SK-N-SH (cell line): ENCODE measurements around the gene FGF9. TPM values are rescaled to one million over a fixed set of nuclear protein-coding genes. Genes with fewer than 3 reads are reported as not detected.

Experiments used
- CTCF ChIA-PET: fragments of 300-600, 350-600 bp; formaldehyde crosslinking; extraction: SDS; loops from one replicate; lab custom pipeline; 2021; lab: Yijun Ruan, JAX
- POLR2A ChIA-PET: fragments of 350-600 bp; sonication (Branson Sonifier 250); formaldehyde crosslinking; extraction: SDS; loops from one replicate; lab custom pipeline; 2020; ENCODE audit warnings: antibody characterized with exemption, inconsistent platforms; lab: Yijun Ruan, JAX
- DNase-seq: peaks from one replicate; pipeline ENCODE4 v3.0.0; 2012
- H2AFZ ChIP-seq: fragments of 200-600 bp; sonication (generic); 2 replicates; pipeline ENCODE4 v1.8.1; 2016; ENCODE audit warnings: antibody characterized with exemption, mild to moderate bottlenecking, low read depth
- H3F3A ChIP-seq: fragments of 200-600 bp; sonication (generic); replicated peaks from 2 replicates; pipeline ENCODE3; 2016; ENCODE audit warnings: antibody characterized with exemption, mild to moderate bottlenecking; ENCODE audit not compliant: insufficient read depth
- H3K27ac ChIP-seq, 2 experiments: fragments of 200-500 bp in 1 of 2; fragments of 200-600 bp in 1 of 2; sonication (Bioruptor generic) in 1 of 2; sonication (generic), shearing (Covaris generic) in 1 of 2; 2 replicates each; pipeline versions ENCODE4 v1.5.1 to v1.6.1; 2014 to 2016; ENCODE audit warnings: low read depth in 2 of 2, inconsistent platforms in 1 of 2, low read length in 1 of 2, mild to moderate bottlenecking in 1 of 2, mixed read lengths in 1 of 2
- H3K27me3 ChIP-seq: fragments of 200-600 bp; sonication (generic), shearing (Covaris generic); 2 replicates; pipeline ENCODE4 v1.6.1; 2016; ENCODE audit warnings: mixed run types; ENCODE audit not compliant: insufficient read depth
- H3K36me3 ChIP-seq, 2 experiments: fragments of 200-500 bp in 1 of 2; fragments of 200-600 bp in 1 of 2; sonication (Bioruptor generic) in 1 of 2; sonication (generic) in 1 of 2; replicated peaks in 1 of 2; 2 replicates each; pipeline versions ENCODE3 to v1.5.1; 2014 to 2016; ENCODE audit warnings: low read length in 1 of 2, mild to moderate bottlenecking in 1 of 2; ENCODE audit not compliant: insufficient read depth in 2 of 2, control insufficient read depth in 1 of 2
- H3K4me1 ChIP-seq, 2 experiments: fragments of 200-500 bp in 1 of 2; fragments of 200-600 bp in 1 of 2; sonication (Bioruptor generic) in 1 of 2; sonication (generic), shearing (Covaris generic) in 1 of 2; 2 replicates each; pipeline versions ENCODE4 v1.5.1 to v1.6.1; 2014 to 2016; ENCODE audit warnings: low read depth in 1 of 2, low read length in 1 of 2, mixed run types in 1 of 2; ENCODE audit not compliant: insufficient read depth in 2 of 2, control insufficient read depth in 1 of 2
- H3K4me2 ChIP-seq: fragments of 200-600 bp; sonication (generic), shearing (Covaris generic); 2 replicates; pipeline ENCODE4 v1.6.1; 2017; ENCODE audit warnings: mixed run types
- H3K4me3 ChIP-seq, 2 experiments: fragments of 200-500 bp in 1 of 2; fragments of 200-600 bp in 1 of 2; sonication (Bioruptor generic) in 1 of 2; sonication (generic), shearing (Covaris generic) in 1 of 2; 2 replicates each; pipeline versions ENCODE4 v1.5.1 to v1.8.1; 2014 to 2016; ENCODE audit warnings: low read depth in 2 of 2, inconsistent platforms in 1 of 2, low read length in 1 of 2, mild to moderate bottlenecking in 1 of 2, mixed read lengths in 1 of 2, moderate library complexity in 1 of 2
- H3K79me2 ChIP-seq: fragments of 200-600 bp; sonication (generic); 2 replicates; pipeline ENCODE4 v1.8.1; 2017; ENCODE audit warnings: mild to moderate bottlenecking; ENCODE audit not compliant: insufficient read depth
- H3K9ac ChIP-seq: fragments of 200-600 bp; sonication (generic); 2 replicates; pipeline ENCODE4 v1.6.1; 2017; ENCODE audit warnings: mixed run types
- H3K9me2 ChIP-seq: fragments of 200-600 bp; sonication (generic); 2 replicates; pipeline ENCODE4 v1.6.1; 2017; ENCODE audit warnings: mixed run types
- H3K9me3 ChIP-seq: fragments of 200-600 bp; sonication (generic); 2 replicates; pipeline ENCODE4 v1.6.1; 2017; ENCODE audit warnings: mixed run types, mild to moderate bottlenecking, moderate library complexity
- H4K20me1 ChIP-seq: fragments of 200-600 bp; sonication (generic); 2 replicates; pipeline ENCODE4 v1.6.1; 2017; ENCODE audit warnings: mild to moderate bottlenecking, mixed run types; ENCODE audit not compliant: insufficient read depth
- ELF1 ChIP-seq: IDR thresholded peaks from 2 replicates; pipeline ENCODE4 v1.4.0; 2012
- FOSL2 ChIP-seq: IDR thresholded peaks from 2 replicates; pipeline ENCODE4 v1.4.0; 2012; ENCODE audit warnings: low read depth, mild to moderate bottlenecking, moderate library complexity, borderline replicate concordance
- FOXM1 ChIP-seq: IDR thresholded peaks from 2 replicates; pipeline ENCODE4 v1.4.0; 2012; ENCODE audit warnings: low read depth, mild to moderate bottlenecking
- IRF3 ChIP-seq: fragments of 150-350 bp; IDR thresholded peaks from 2 replicates; pipeline ENCODE4 v1.6.1; 2016; ENCODE audit warnings: mild to moderate bottlenecking, low read depth, low read length
- JUND ChIP-seq: IDR thresholded peaks from 2 replicates; pipeline ENCODE4 v1.4.0; 2012
- MXI1 ChIP-seq: IDR thresholded peaks from 2 replicates; pipeline ENCODE4 v1.6.1; 2012; ENCODE audit warnings: mild to moderate bottlenecking, low read depth, low read length, improper control_type of control experiment
- NFIC ChIP-seq: IDR thresholded peaks from 2 replicates; pipeline ENCODE4 v1.4.0; 2012; ENCODE audit warnings: borderline replicate concordance
- PBX3 ChIP-seq: IDR thresholded peaks from 2 replicates; pipeline ENCODE4; 2012
- POLR2AphosphoS5 ChIP-seq: IDR thresholded peaks from 2 replicates; pipeline ENCODE4 v1.6.1; 2012; ENCODE audit warnings: low read depth, low read length
- RCOR1 ChIP-seq: fragments of 150-350 bp; IDR thresholded peaks from 2 replicates; pipeline ENCODE4 v1.6.1; 2017; ENCODE audit warnings: antibody characterized with exemption, low read length
- REST ChIP-seq: IDR thresholded peaks from 2 replicates; pipeline ENCODE4 v1.6.1; 2012; ENCODE audit warnings: mild to moderate bottlenecking, low read depth, low read length, moderate library complexity
- TEAD4 ChIP-seq: IDR thresholded peaks from 2 replicates; pipeline ENCODE4 v1.4.0; 2012; ENCODE audit warnings: mild to moderate bottlenecking, borderline replicate concordance; ENCODE audit not compliant: insufficient read depth
- USF1 ChIP-seq: IDR thresholded peaks from 2 replicates; pipeline ENCODE4 v1.4.0; 2012; ENCODE audit warnings: low read depth, borderline replicate concordance
- WGBS: methylation state at CpG from one replicate; pipeline ENCODE4 v1.1.6; 2017; ENCODE audit warnings: low lambda C conversion rate; 5-methylcytosine and 5-hydroxymethylcytosine counted together
- polyA plus RNA-seq, 3 experiments: library from polyadenylated mRNA; depleted of rRNA; stranded (reverse); fragments of >200 nt; gene quantifications; 2 replicates each; pipeline ENCODE4 v1.2.3, GENCODE V29; 2012

Gene FGF9
- polyA plus RNA-seq, 1 of the 3 experiments (the other 2 are of a cell fraction), result not detected

- H3K79me2 ChIP-seq, result no peaks in the 10 kb centered on the region
- H2AFZ ChIP-seq, result no peak overlapping the region
- H4K20me1 ChIP-seq, result no peaks in the 10 kb centered on the region
- 3% methylated on average over 2 of the region's 2 CpGs for WGBS
- ChIA-PET CTCF (no interaction called here), POLR2A (no interaction called here)
- H3F3A ChIP-seq, result no peaks in the 10 kb centered on the region
- no peaks in the 10 kb centered on the region for H3K36me3 ChIP-seq
- no peaks in the 10 kb centered on the region for H3K9me3 ChIP-seq
- H3K4me3 ChIP-seq, result no peak overlapping the region
- H3K27me3 ChIP-seq, result peaks cover 31% of the 10 kb centered on the region; the same call in 1 of the 2 replicates
- no peak overlapping the region for H3K9ac ChIP-seq
- TF ChIP-seq USF1 (no peak), PBX3 (no peak), MXI1 (no peak), IRF3 (no peak), RCOR1 (no peak), POLR2AphosphoS5 (no peak), JUND (no peak), NFIC (no peak), FOXM1 (no peak), ELF1 (no peak), FOSL2 (no peak), TEAD4 (no peak), REST (no peak)
- no peak for DNase-seq
- H3K9me2 ChIP-seq, result no peaks in the 10 kb centered on the region
- no peaks in the 10 kb centered on the region for H3K4me1 ChIP-seq
- no peak overlapping the region for H3K4me2 ChIP-seq
- H3K27ac ChIP-seq, result no peak overlapping the region
Observed at GRCh38 chr13:21690955-21691354, 20.1 kb downstream of the FGF9 start.
